Measurements from ENCODE around the gene CACNB4. TPM values are rescaled to one million over a fixed set of nuclear protein-coding genes. Genes with fewer than 3 reads are reported as not detected.
"Not testable (repeated sequence)": the region's sequence is repeated elsewhere in the genome, so short reads cannot be mapped to it uniquely, and the experiment has no call there.

CACNB4 gene
- total RNA-seq, 1 experiment from 2014 or later = 1.00 TPM

DNA sequence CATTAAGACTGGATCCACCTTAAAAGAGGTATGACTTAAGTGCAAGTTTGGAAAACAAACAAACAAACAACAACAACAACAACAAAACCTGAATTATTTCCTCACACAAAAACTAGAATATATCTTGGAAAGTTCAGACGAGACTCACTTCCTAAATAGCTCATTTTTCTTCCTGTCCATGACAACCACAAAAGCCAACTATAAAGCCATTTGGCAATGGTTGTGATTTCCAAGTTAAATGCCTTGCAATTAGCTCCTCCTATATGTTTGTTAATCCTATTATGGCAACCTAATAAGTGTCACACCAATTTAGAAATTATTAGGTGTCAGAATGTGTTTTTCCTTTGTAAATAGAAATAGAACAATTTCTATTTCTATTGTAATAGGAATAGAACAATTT lies 179.1 kb downstream of the CACNB4 start:
- H3K36me3 Mint-ChIP-seq (ENCODE audit: insufficient read depth, unreplicated experiment) = no peaks in the 10 kb centered on the region
- CTCF ChIA-PET = no interaction called here
- Histone ChIP-seq H3K36me3 (ENCODE audit: control insufficient read depth, insufficient read depth, low read length) (no peaks in the 10 kb centered on the region), H3K27me3 (replicated peaks; ENCODE audit: control insufficient read depth, insufficient read depth, low read length) (no peaks in the 10 kb centered on the region; the same call in 1 of the 2 replicates), H3K9me3 (no peaks in the 10 kb centered on the region), H3K4me1 (no peaks in the 10 kb centered on the region), H3K4me3 (ENCODE audit: low read depth, low read length) (no peak overlapping the region)
- POLR2A ChIA-PET = no interaction called here
- H3K4me1 Mint-ChIP-seq (ENCODE audit: low read depth, unreplicated experiment) = no peaks in the 10 kb centered on the region
- no TSS peak for BruUV-seq (replicated peaks)
- H3K4me3 Mint-ChIP-seq (ENCODE audit: unreplicated experiment) = no peak overlapping the region
- no peaks in the 10 kb centered on the region for H3K27me3 Mint-ChIP-seq (ENCODE audit: insufficient read depth, unreplicated experiment)
- TF ChIP-seq, protein P1, sequence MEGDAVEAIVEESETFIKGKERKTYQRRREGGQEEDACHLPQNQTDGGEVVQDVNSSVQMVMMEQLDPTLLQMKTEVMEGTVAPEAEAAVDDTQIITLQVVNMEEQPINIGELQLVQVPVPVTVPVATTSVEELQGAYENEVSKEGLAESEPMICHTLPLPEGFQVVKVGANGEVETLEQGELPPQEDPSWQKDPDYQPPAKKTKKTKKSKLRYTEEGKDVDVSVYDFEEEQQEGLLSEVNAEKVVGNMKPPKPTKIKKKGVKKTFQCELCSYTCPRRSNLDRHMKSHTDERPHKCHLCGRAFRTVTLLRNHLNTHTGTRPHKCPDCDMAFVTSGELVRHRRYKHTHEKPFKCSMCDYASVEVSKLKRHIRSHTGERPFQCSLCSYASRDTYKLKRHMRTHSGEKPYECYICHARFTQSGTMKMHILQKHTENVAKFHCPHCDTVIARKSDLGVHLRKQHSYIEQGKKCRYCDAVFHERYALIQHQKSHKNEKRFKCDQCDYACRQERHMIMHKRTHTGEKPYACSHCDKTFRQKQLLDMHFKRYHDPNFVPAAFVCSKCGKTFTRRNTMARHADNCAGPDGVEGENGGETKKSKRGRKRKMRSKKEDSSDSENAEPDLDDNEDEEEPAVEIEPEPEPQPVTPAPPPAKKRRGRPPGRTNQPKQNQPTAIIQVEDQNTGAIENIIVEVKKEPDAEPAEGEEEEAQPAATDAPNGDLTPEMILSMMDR (IDR thresholded peaks at IDR 0.05; ENCODE audit: insufficient read depth in 1 of 2, low read depth in 1 of 2, low read length in 1 of 2, severe bottlenecking in 1 of 2, unreplicated experiment in 1 of 2) = no peak
- intact Hi-C loops (cut with micrococcal nuclease; ENCODE audit: unreplicated experiment) = no loop called here
- no peak overlapping the region for H3K27ac Mint-ChIP-seq (ENCODE audit: unreplicated experiment)
- DNase-seq = no peak
- no peaks in the 10 kb centered on the region for H3K9me3 Mint-ChIP-seq (ENCODE audit: unreplicated experiment)

DNA sequence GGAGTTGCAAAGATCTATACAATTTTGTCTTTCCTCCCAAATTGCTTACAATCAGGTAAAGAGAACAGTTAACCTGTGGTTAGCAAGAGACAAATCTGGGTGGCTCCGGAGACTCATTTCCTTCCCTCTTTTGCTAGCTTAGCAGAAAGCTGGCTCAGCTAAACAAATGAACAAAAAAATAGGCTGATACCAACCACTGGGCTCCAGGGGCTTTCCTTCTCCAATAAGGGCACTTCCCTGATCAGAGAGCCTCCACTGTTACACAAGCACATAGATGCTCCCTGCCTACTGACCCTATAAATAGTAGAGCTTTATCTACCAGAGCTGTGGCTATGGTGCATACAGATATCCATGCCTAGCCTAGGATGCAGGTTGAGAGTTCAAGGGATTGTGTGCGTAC lies 180.5 kb downstream of the CACNB4 start:
- ChIA-PET POLR2A (no interaction called here), CTCF (no interaction called here)
- H3K36me3 Mint-ChIP-seq (ENCODE audit: insufficient read depth, unreplicated experiment) = no peaks in the 10 kb centered on the region
- no peaks in the 10 kb centered on the region for H3K9me3 ChIP-seq
- intact Hi-C loops (cut with micrococcal nuclease; ENCODE audit: unreplicated experiment) = no loop called here
- H3K27me3 ChIP-seq (replicated peaks; ENCODE audit: control insufficient read depth, insufficient read depth, low read length) = no peaks in the 10 kb centered on the region; the same call in 1 of the 2 replicates
- DNase-seq = no peak
- BruUV-seq (replicated peaks) = no TSS peak
- no peak overlapping the region for H3K4me3 ChIP-seq (ENCODE audit: low read depth, low read length)
- no peaks in the 10 kb centered on the region for H3K4me1 Mint-ChIP-seq (ENCODE audit: low read depth, unreplicated experiment)
- H3K9me3 Mint-ChIP-seq (ENCODE audit: unreplicated experiment) = no peaks in the 10 kb centered on the region
- H3K27me3 Mint-ChIP-seq (ENCODE audit: insufficient read depth, unreplicated experiment) = peaks cover 4% of the 10 kb centered on the region
- H3K36me3 ChIP-seq (ENCODE audit: control insufficient read depth, insufficient read depth, low read length) = no peaks in the 10 kb centered on the region
- H3K4me1 ChIP-seq = no peaks in the 10 kb centered on the region
- no peak overlapping the region for H3K27ac Mint-ChIP-seq (ENCODE audit: unreplicated experiment)
- no peak overlapping the region for H3K4me3 Mint-ChIP-seq (ENCODE audit: unreplicated experiment)
- TF ChIP-seq, protein P1 (IDR thresholded peaks at IDR 0.05; ENCODE audit: insufficient read depth in 1 of 2, low read depth in 1 of 2, low read length in 1 of 2, severe bottlenecking in 1 of 2, unreplicated experiment in 1 of 2) = no peak

DNA sequence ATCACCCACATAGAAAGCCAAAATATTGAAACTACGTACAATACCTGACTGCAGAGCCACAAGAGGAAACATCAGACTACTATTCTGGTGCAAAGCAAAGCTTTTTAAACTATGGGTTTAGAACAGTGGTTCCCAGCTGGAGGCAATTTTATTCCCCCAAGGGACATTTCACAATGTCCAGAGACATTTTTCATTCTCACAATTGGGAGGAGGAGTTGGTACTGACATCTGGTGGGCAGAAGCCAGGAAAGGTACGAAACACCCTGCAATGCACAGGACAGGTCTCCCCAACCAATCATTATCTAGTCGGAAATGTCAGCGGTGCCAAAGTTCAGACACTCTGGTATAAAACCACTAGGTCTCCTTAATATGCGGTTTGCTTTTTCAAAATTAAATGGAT lies 182.2 kb downstream of the CACNB4 start:
- H3K9me3 Mint-ChIP-seq (ENCODE audit: unreplicated experiment) = no peaks in the 10 kb centered on the region
- ChIA-PET CTCF (no interaction called here), POLR2A (no interaction called here)
- BruUV-seq (replicated peaks) = no TSS peak
- Histone ChIP-seq H3K9me3 (no peaks in the 10 kb centered on the region), H3K36me3 (ENCODE audit: control insufficient read depth, insufficient read depth, low read length) (no peaks in the 10 kb centered on the region), H3K4me1 (no peaks in the 10 kb centered on the region), H3K4me3 (ENCODE audit: low read depth, low read length) (no peak overlapping the region), H3K27me3 (replicated peaks; ENCODE audit: control insufficient read depth, insufficient read depth, low read length) (no peaks in the 10 kb centered on the region; the same call in 1 of the 2 replicates)
- intact Hi-C loops (cut with micrococcal nuclease; ENCODE audit: unreplicated experiment) = no loop called here
- H3K27ac Mint-ChIP-seq (ENCODE audit: unreplicated experiment) = no peak overlapping the region
- TF ChIP-seq, protein P1 (IDR thresholded peaks at IDR 0.05; ENCODE audit: insufficient read depth in 1 of 2, low read depth in 1 of 2, low read length in 1 of 2, severe bottlenecking in 1 of 2, unreplicated experiment in 1 of 2) = peak in 1 of 2 experiments; percentile 24
- no peaks in the 10 kb centered on the region for H3K4me1 Mint-ChIP-seq (ENCODE audit: low read depth, unreplicated experiment)
- H3K4me3 Mint-ChIP-seq (ENCODE audit: unreplicated experiment) = no peak overlapping the region
- no peaks in the 10 kb centered on the region for H3K36me3 Mint-ChIP-seq (ENCODE audit: insufficient read depth, unreplicated experiment)
- H3K27me3 Mint-ChIP-seq (ENCODE audit: insufficient read depth, unreplicated experiment) = peaks cover 10% of the 10 kb centered on the region
- no peak for DNase-seq

DNA sequence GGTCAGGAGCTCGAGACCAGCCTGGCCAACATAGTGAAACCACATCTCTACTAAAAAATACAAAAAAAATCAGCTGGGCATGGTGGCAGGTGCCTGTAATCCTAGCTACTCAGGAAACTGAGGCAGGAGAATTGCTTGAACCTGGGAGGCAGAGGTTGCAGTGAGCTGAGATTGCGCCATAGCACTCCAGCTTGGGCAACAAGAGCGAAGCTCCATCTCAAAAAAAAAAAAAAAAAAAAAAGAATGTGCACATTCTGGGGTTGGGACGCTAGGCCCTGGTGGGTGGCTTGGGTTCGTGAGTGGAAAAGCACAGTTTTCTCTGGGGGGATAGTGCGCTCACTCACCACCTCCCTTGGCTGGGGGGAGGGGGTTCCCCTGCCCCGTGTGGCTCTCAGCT lies 183.2 kb downstream of the CACNB4 start:
- H3K4me1 Mint-ChIP-seq (ENCODE audit: low read depth, unreplicated experiment); H3K4me3 Mint-ChIP-seq (ENCODE audit: unreplicated experiment); H3K9me3 Mint-ChIP-seq (ENCODE audit: unreplicated experiment); H3K27me3 Mint-ChIP-seq (ENCODE audit: insufficient read depth, unreplicated experiment); H3K4me1 ChIP-seq; DNase-seq; H3K4me3 ChIP-seq (ENCODE audit: low read depth, low read length); H3K27ac Mint-ChIP-seq (ENCODE audit: unreplicated experiment); H3K9me3 ChIP-seq; H3K36me3 ChIP-seq (ENCODE audit: control insufficient read depth, insufficient read depth, low read length); BruUV-seq (replicated peaks); H3K27me3 ChIP-seq (replicated peaks; ENCODE audit: control insufficient read depth, insufficient read depth, low read length); H3K36me3 Mint-ChIP-seq (ENCODE audit: insufficient read depth, unreplicated experiment); POLR2A ChIA-PET; intact Hi-C loops (cut with micrococcal nuclease; ENCODE audit: unreplicated experiment): not testable (repeated sequence)
- CTCF ChIA-PET = interaction anchor here (0.6 to 0.8 kb wide), 2 partner anchors 12 to 169 kb away, joined by 4 to 8 read pairs; no protein-coding TSS in a partner anchor

All from Caco-2 (cell line).